Activated CD4-positive, alpha-beta T cell treated with anti-CD3 and anti-CD28 coated beads, Interleukin-2, amount 10 ng/mL, durations not matched to agents 24 days and 14 days (primary cell): Measurements from ENCODE around the gene UBE2V1. TPM values are rescaled to one million over a fixed set of nuclear protein-coding genes. Genes with fewer than 3 reads are reported as not detected.

Experiments used
- DNase-seq: peaks from one replicate; pipeline ENCODE4 v3.0.0; 2022
- H3K27ac Mint-ChIP-seq: one replicate; pipeline ENCODE4 v1.8.0; 2022; ENCODE audit warnings: mild to moderate bottlenecking, mixed read lengths
- H3K27me3 Mint-ChIP-seq: one replicate; pipeline ENCODE4 v1.8.0; 2022; ENCODE audit warnings: mixed read lengths
- H3K36me3 Mint-ChIP-seq: one replicate; pipeline ENCODE4 v1.8.0; 2022; ENCODE audit warnings: low read depth, mild to moderate bottlenecking, mixed read lengths
- H3K4me1 Mint-ChIP-seq: one replicate; pipeline ENCODE4 v1.8.0; 2021; ENCODE audit warnings: mixed read lengths
- H3K4me3 Mint-ChIP-seq: one replicate; pipeline ENCODE4 v1.8.0; 2022; ENCODE audit warnings: mild to moderate bottlenecking, moderate library complexity, mixed read lengths
- H3K9me3 Mint-ChIP-seq: one replicate; pipeline ENCODE4 v1.8.0; 2021; ENCODE audit warnings: mixed read lengths
- intact Hi-C: fragments of 100-400 bp; cut with micrococcal nuclease; formaldehyde crosslinking; loops from one replicate; pipeline ENCODE4 v1.15.1; 2023
- total RNA-seq: library from RNA; stranded (reverse); gene quantifications from 2 replicates; pipeline ENCODE4 v1.2.3, GENCODE V29; 2022

UBE2V1 gene
- total RNA-seq, 1 donor from 2014 or later, result 153 TPM

- Mint-ChIP-seq H3K4me3 (no peak overlapping the region), H3K9me3 (no peaks in the 10 kb centered on the region), H3K27ac (no peak overlapping the region), H3K36me3 (peaks cover 50% of the 10 kb centered on the region), H3K4me1 (peaks cover 6% of the 10 kb centered on the region), H3K27me3 (no peaks in the 10 kb centered on the region)
- DNase-seq, result no peak
- intact Hi-C loops, result no loop called here
Measured at GRCh38 chr20:50129662-50130355, 16.9 kb upstream of the UBE2V1 start.

GRCh38 chr20:50128520-50128905, 15.6 kb upstream of the UBE2V1 start:
- intact Hi-C loops, result no loop called here
- H3K9me3 Mint-ChIP-seq, result no peaks in the 10 kb centered on the region
- H3K4me1 Mint-ChIP-seq, result peaks cover 6% of the 10 kb centered on the region
- no peak for DNase-seq
- H3K27me3 Mint-ChIP-seq, result no peaks in the 10 kb centered on the region
- peaks cover 57% of the 10 kb centered on the region for H3K36me3 Mint-ChIP-seq
- no peak overlapping the region for H3K4me3 Mint-ChIP-seq
- no peak overlapping the region for H3K27ac Mint-ChIP-seq

GRCh38 chr20:50127587-50128519, 14.9 kb upstream of the UBE2V1 start:
- H3K9me3 Mint-ChIP-seq, result no peaks in the 10 kb centered on the region
- no peaks in the 10 kb centered on the region for H3K27me3 Mint-ChIP-seq
- no peak for DNase-seq
- peaks cover 61% of the 10 kb centered on the region for H3K36me3 Mint-ChIP-seq
- no peak overlapping the region for H3K4me3 Mint-ChIP-seq
- H3K4me1 Mint-ChIP-seq, result peaks cover 6% of the 10 kb centered on the region
- intact Hi-C loops, result no loop called here
- H3K27ac Mint-ChIP-seq, result no peak overlapping the region

GRCh38 chr20:50126662-50127061, 13.7 kb upstream of the UBE2V1 start:
- no peak for DNase-seq
- Mint-ChIP-seq H3K9me3 (no peaks in the 10 kb centered on the region), H3K27me3 (no peaks in the 10 kb centered on the region), H3K27ac (peak overlapping the region; percentile 48), H3K4me3 (no peak overlapping the region), H3K36me3 (peaks cover 67% of the 10 kb centered on the region), H3K4me1 (peaks cover 6% of the 10 kb centered on the region)
- intact Hi-C loops, result no loop called here

GRCh38 chr20:50125279-50125678, 12.3 kb upstream of the UBE2V1 start:
- Mint-ChIP-seq H3K4me1 (peaks cover 4% of the 10 kb centered on the region), H3K27me3 (no peaks in the 10 kb centered on the region), H3K9me3 (no peaks in the 10 kb centered on the region), H3K36me3 (peaks cover 56% of the 10 kb centered on the region), H3K27ac (no peak overlapping the region), H3K4me3 (no peak overlapping the region)
- intact Hi-C loops, result no loop called here
- no peak for DNase-seq

GRCh38 chr20:50124496-50124895, 11.5 kb upstream of the UBE2V1 start:
- Mint-ChIP-seq H3K36me3 (peaks cover 52% of the 10 kb centered on the region), H3K9me3 (no peaks in the 10 kb centered on the region), H3K4me3 (no peak overlapping the region), H3K4me1 (peaks cover 4% of the 10 kb centered on the region), H3K27ac (no peak overlapping the region), H3K27me3 (no peaks in the 10 kb centered on the region)
- intact Hi-C loops, result no loop called here
- no peak for DNase-seq

- intact Hi-C loops, result no loop called here
- Mint-ChIP-seq H3K4me3 (no peak overlapping the region), H3K27me3 (no peaks in the 10 kb centered on the region), H3K9me3 (no peaks in the 10 kb centered on the region), H3K36me3 (peaks cover 46% of the 10 kb centered on the region), H3K27ac (no peak overlapping the region), H3K4me1 (peaks cover 4% of the 10 kb centered on the region)
- DNase-seq, result no peak
Measured at GRCh38 chr20:50123418-50123817, 10.5 kb upstream of the UBE2V1 start.

- no peaks in the 10 kb centered on the region for H3K9me3 Mint-ChIP-seq
- peaks cover 4% of the 10 kb centered on the region for H3K4me1 Mint-ChIP-seq
- peaks cover 41% of the 10 kb centered on the region for H3K36me3 Mint-ChIP-seq
- intact Hi-C loops, result no loop called here
- DNase-seq, result no peak
- no peak overlapping the region for H3K4me3 Mint-ChIP-seq
- no peak overlapping the region for H3K27ac Mint-ChIP-seq
- H3K27me3 Mint-ChIP-seq, result no peaks in the 10 kb centered on the region
Measured at GRCh38 chr20:50122763-50123162, 9.8 kb upstream of the UBE2V1 start.

GRCh38 chr20:50121858-50122271, 8.9 kb upstream of the UBE2V1 start:
- Mint-ChIP-seq H3K27ac (no peak overlapping the region), H3K36me3 (peaks cover 34% of the 10 kb centered on the region), H3K9me3 (no peaks in the 10 kb centered on the region), H3K27me3 (no peaks in the 10 kb centered on the region), H3K4me1 (peaks cover 5% of the 10 kb centered on the region), H3K4me3 (no peak overlapping the region)
- no peak for DNase-seq
- intact Hi-C loops, result loop anchor here (1.0 kb wide), 1 partner anchor 47 kb away; no protein-coding TSS in a partner anchor

GRCh38 chr20:50120935-50121693, 8.2 kb upstream of the UBE2V1 start:
- intact Hi-C loops, result loop anchor here (1.0 kb wide), 1 partner anchor 48 kb away; no protein-coding TSS in a partner anchor
- Mint-ChIP-seq H3K9me3 (no peaks in the 10 kb centered on the region), H3K27me3 (no peaks in the 10 kb centered on the region), H3K4me3 (no peak overlapping the region), H3K27ac (no peak overlapping the region), H3K4me1 (peaks cover 6% of the 10 kb centered on the region), H3K36me3 (peaks cover 30% of the 10 kb centered on the region)
- DNase-seq, result peak; percentile 85

GRCh38 chr20:50118203-50118602, 5.3 kb upstream of the UBE2V1 start:
- no peak overlapping the region for H3K4me3 Mint-ChIP-seq
- H3K27me3 Mint-ChIP-seq, result no peaks in the 10 kb centered on the region
- no peak overlapping the region for H3K27ac Mint-ChIP-seq

GRCh38 chr20:50116368-50116999, 3.5 kb upstream of the UBE2V1 start:
- H3K9me3 Mint-ChIP-seq, result no peaks in the 10 kb centered on the region
- H3K4me1 Mint-ChIP-seq, result peaks cover 41% of the 10 kb centered on the region
- H3K27me3 Mint-ChIP-seq, result no peaks in the 10 kb centered on the region
- peak overlapping the region; percentile 85 for H3K27ac Mint-ChIP-seq
- peak; percentile 70 for DNase-seq
- intact Hi-C loops, result loop anchor here (10.0 kb wide), 1 partner anchor 1072 kb away; the partner anchor contains the start of gene CSE1L
- H3K36me3 Mint-ChIP-seq, result peaks cover 9% of the 10 kb centered on the region
- peak overlapping the region; percentile 98 for H3K4me3 Mint-ChIP-seq

More at GRCh38 chr20:50118203-50118602, 5.3 kb upstream of the UBE2V1 start:
- DNase-seq, result no peak
- intact Hi-C loops, result loop anchor here (10.0 kb wide), 1 partner anchor 1073 kb away; the partner anchor contains the start of gene CSE1L
- Mint-ChIP-seq H3K9me3 (no peaks in the 10 kb centered on the region), H3K36me3 (peaks cover 9% of the 10 kb centered on the region), H3K4me1 (peaks cover 30% of the 10 kb centered on the region)
